HG03575 (cell line): ENCODE data around the gene UNC79.

ENCODE experiments used
- ATAC-seq: cut with Tn5 transposase; IDR thresholded peaks from one replicate; pipeline ENCODE4 v1.9.1; 2021; ENCODE audit not compliant: unreplicated experiment, insufficient number of reproducible peaks, low FRiP score; ENCODE audit errors: extremely low read depth

Gene UNC79

DNA sequence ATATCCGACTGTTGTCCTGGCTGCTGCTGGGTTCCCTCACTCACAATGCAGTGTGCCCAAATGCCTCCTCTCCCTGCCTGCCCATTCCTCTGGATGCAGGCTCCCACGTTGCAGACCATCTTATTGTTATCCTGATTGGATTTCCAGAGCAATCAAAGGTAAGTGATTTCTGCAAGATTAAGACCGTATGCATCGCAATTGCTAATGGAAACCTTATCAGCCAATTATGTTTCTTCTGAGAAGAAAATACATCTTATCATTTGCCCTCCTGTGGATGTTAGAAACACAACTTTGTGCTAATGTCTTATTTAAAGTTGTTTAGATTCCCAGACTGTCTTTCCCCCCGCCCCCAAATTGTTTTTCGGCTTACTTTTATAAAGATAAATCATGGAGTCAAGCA, 259.4 kb downstream of the UNC79 start:
- no peak for ATAC-seq

DNA sequence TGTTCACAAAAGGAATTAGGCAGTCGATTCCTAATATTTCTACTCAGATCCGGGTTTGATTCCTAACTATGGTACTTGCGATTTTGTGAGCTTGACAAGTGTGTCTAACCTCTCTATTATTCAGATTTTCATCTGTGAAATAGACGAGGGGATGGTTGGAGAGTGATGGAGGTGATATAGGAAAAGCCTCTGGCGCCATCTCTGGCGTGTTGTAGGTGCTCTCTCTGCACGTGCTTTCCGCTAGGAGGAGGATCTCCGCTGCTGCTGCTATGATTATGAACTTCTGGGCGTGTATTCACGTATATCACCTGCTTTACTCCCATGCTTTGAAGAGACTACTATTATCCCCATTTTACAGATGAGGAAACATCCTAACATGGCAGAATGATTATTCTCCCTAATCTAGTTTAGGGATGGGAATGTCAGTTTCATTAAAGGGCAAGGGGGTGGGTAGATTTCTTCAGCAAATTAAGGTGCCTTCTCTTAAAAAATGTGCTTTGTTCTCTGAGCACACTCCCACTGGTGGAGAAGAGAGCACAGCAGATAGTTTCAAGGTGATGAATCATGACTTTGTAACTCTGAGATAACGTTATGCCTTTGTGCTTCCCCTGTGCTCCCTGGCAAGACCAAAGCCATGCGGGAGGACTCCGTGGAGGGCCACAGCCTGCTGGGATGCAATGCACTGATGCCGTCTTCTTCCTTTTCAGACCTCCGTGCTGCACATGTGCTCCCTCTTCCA, 260.5 kb downstream of the UNC79 start:
- no peak for ATAC-seq

DNA sequence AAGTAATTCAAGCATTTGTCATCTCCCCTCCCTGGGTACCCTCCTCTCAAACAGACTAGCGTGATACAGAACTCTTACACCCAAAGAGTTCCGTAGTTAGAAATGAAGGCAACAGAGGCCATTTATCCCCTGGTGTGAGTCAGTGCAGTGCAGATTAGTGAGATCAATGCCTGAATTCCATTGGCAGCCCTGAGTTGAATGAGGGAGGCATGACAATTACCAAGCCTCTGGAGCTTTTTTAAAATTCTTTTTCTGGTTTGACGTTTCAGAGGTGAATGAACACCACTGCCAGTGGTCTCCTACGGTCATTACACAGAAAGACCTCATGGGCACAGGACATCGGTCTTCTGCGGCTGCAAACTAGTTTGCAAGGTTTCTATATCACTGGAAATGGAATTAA, 263.2 kb downstream of the UNC79 start:
- no peak for ATAC-seq

DNA sequence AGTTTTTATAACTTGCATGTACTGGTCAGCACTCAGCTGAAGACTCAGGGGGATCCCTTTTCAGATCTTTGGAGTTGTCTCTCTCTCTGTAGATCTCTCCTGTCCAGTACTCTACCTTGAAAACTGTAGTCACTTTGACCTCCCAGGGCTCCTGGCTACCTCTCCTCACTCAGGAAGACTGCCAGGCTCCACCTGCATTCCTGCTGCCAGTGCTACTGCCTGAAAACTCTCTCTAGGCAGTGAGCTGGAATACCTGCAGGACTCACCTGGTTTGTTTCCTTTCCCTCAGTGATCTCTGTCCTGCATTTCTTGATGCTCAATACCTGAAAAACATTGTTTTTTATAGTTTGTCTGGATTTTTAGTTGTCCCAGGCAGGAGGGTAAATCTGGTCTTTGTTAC, 270.2 kb downstream of the UNC79 start:
- no peak for ATAC-seq

DNA sequence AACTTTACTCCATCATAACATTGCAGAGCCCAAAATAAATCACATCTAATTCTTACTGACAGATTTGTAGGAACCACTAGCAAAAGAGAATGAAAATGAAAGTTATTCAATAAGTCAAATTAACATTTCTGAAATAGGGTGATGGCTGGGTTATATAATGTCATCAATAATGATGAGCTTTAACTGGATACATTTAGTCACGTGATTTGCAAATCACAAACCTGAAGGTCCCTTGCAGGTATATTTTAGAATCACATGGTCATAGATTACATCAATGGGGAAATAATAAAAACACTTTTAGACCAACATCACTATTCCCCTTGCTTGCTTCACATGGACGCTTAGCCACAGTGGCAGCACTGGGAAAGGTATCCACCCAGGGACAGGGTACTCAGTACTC, 270.8 kb downstream of the UNC79 start:
- no peak for ATAC-seq

DNA sequence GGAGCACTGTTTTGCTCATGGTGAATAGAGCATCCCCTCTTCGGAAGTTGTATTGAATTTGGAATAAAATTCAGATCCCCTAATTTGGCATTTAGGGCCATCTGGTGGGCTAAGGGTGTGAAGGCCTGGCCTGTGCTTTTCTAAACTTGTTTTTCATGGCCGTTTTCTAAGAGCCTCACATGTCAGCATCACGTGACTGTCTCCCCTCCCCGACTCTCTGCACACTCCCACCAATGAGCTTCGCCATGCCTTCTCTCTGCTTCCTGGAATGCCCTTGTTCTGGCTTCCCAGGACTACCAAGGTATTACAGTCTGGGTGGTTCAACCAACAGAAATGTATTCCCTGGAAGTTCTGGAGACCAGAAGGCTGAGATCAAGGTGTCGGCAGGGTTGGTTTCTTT, 272.2 kb downstream of the UNC79 start:
- ATAC-seq = no peak

DNA sequence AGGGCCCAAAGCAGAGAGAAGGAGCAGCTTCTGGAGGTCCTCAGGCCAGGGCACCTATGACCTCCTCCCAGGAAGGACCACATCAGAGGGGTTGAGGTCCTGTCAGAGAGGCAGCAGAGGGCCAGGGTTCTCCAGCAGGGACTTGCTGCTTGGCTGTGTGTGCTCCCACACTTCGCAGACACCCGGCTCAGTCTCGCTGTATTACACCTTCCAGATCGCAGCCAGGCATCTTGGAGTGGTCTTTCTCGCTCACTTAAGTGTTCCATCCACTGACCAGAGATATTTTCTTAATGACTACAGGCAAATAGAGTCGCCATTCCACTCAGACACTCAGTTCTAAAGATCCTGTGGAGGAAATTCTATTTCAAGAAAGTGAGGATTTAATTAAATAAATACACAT, 273.2 kb downstream of the UNC79 start:
- no peak for ATAC-seq

DNA sequence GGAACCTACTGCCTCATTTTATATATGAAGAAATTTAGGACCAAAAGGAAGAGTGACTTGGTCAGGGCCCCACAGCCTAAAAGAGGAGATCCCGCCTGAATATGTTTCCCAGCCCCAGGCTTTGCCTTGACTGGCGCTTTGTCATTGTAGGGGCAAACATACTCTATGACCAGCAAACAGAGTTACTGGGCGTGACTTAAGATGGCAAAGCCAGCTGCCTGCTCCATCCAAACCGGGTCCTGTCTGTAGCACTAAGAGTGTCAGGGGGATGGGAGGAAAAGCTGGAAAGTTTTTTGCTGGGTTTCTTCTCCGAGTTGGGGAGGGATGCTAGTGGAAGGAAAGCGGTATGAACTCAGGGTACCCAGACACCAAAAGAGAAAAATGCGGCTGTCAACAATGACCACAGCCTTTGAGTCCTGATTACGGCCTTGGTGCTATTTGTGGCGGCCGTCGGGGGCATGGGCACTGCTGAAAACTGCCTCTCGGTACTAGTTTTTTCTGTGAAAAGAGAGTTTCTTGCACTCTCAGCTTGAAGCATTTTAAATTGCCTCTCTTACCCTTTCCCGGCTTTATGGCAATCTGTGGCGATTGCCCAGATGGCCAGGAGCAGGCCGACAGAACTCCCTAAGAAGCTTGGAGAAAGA, 274.9 kb downstream of the UNC79 start:
- ATAC-seq = no peak

DNA sequence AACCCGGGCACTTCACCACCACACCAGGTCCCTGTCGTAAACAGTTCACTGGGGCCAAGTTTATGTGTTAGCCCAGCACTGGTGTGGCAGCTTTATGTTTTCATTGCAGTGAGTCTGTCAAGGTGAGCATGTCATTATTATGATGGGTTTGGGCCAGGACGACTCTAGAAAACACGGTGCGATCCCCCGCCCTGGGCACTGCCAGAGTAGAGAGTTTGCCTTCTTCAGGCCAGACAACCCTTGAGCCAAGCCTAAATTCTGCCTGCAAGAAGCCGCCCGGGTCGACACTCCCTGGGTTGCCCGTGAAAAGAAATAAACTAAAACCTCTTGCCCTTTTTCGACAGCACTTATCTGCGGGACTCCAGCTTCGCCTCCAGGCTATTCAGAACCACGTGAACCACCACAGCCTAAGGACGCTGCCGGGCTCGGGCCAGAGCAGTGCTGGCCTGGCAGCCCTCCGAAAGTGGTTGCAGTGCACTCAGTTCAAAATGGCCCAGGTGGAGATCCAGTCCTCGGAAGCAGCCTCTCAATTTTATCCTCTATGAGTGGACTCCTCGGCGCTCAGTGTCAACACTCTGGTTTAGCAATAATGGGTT, 275.7 kb downstream of the UNC79 start:
- ATAC-seq = no peak

DNA sequence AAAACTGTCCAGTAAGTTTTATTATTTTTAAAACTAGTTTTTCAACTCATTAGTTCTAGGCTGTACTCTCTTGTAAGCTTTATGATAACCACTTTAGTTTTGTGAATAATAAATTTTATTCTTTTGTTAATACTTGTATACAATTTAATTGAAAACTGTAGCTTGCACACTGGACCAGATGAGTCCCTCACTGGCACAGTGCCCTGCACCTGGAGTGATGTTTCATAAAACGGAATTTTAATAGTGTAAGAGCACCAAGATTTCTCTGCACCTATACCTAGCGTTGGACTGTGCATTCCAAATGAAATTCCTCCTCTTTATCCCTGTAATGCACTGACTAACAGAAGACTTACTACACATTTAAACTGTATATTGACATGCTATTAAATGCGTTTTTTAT, 276.7 kb downstream of the UNC79 start:
- no peak for ATAC-seq

DNA sequence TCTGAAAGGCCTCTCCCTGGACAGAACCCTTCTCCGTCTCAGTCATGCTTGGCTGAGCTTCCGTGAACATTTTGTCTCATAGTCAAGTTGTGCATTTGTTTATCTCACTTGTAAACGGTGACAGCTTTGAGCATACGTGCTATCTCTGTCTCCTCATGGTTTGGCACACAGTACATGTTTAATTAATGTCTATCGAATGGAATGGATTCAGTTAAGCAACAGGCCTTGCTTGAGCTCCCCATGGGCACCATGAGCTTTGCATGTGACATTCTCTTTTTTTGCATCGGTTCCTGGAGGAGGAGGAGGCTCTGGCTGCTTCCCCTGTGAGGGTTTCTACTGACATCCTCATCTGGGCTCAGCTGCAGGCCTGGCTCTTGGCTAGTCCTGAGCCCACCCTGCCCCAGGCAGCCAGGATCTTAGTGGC, 277.6 kb downstream of the UNC79 start:
- ATAC-seq = no peak

DNA sequence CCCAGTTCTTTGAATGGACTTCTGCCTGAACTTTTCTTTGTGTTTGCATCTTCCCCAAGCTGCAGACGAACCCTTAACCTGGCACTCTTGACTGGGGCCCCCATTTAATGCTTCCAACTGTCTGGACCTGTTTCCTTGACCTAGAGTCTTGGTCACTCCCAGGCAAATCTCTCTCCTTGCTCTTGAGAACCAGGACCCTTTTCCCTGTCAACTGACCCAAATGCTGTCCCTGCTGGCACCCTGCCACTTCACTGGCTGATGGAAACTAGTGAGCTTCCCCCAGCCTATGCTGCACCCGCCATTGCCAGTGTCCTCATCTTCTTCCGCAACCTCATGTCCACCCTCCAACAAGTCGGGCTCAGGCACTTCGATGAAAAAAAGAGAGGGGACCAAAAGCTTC, 278.1 kb downstream of the UNC79 start:
- ATAC-seq = no peak

DNA sequence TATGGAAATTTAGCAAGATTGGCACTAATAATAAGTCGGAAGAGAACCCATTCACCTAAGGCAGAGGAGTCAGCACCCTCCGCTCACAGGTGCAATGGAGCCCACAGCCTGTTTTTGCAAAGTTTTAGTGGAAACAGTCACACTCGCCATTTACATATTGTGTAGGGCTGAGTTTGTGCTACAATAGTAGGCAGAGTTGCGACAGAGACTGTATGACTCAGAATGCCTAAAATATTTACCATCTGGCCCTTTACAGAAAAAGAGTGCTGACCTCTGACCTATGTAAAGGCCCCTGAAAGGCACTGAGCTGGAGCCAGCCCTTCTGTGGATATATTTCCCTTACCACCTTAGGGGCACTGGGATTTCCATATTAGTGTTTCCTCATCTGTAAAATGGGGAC, 278.5 kb downstream of the UNC79 start:
- no peak for ATAC-seq

DNA sequence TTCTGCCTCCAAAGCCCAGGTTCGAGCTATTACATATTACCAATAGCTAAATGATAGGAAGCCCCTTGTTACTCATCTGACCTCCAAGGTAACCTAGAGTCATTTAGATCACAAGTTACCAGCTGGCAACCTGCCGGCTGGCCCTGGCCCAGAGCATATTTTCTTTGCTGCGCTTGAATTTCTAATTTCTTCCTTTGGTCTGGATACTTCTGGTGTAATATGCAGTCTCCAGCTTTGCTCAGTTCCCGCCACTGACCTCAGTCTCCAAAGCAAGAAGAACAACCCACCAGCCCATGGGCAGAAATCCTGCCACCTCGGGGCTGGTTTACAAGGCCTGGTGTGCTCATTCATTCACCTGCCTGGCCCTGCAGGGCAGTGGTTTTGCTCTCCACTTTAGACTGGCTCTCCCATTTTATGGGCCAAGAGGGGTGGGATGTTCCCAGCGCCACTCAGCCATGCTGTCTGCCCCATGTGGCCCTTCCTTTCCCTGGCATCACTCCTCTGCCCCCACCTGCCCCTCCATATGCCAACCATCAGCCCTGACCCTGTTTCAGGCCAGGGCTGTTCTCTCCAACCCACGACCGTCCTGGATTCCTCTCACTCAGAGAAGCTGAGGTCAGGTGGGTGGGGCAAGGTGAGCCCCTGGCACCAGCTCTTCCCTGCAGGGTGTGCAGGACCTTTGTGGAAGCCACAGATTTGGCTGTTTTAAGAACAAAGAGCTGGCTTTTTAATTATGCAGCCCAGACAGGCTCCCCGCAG, 281.5 kb downstream of the UNC79 start:
- ATAC-seq = no peak

DNA sequence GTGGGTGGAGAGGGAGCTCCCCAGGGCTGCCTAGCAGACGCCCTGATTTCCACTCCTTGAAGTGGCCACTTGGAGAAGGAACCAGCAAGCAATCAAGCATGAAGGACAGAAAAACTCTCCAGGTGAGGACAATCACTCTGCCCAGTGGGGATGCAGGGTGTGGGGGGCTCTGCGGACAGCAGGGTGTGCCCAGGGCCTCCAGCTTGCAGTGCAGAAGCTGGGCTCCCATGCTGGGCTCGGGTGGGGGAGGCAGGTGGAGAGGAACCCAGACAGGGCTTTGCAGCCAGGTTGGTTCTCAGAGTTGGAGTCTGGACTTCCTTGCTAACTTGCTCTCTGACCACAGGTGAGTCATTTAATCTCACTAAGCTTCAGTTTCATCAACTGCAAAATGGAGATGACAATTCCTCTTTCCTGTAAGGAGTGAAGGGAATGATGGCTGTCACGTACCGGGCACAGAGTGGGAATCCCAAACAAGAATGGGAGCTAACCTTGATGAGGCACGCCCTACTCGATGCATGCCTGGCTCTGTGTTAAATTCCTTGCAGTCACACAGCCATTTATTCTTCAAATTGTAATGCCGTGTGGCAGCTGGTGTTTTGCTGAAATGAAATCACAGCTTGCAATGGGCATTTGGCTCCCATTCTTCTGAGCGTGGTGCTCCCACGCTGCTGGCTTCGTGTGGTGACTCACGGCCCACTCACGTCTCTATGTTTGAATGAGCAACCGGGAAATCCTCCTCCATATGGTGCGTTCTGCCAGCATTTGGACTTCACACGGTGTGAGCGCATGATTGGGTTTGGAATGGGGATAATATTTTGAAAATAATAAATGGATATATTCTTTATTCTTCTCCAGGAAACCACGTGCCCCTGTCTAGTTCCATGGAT, 282.3 kb downstream of the UNC79 start:
- ATAC-seq = no peak

DNA sequence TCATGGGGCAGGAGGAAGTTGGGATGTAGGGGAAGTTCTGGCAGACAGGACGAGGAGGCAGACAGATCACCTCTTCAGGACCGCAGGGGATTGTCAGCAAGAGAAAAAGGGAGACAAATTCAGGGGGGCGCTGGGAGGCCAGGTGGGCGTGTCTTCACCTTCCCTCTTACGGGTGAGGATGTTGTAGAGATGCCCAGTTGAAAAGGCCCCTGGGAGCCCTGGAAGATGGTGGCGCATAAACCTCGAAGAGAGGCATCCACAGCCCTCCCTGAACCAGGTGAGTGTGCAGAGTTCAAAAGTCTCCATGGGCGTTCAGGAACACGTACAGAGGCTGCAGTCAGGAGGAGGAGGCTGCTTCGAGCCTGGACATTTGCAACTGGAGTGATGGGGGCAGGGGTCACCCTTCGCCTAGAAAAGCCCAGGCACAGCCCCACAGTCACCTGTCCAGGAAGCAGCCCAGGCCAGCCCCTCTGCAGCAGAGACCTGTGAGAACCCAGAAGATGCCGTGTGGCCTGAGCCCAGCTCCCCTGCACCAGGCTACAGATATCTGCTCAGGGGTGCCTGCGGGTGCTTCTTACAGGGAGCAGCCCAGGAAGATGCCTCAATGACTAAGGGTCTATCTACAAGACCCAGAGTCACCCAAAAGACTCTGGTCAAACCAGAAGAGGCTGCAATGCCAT, 283.1 kb downstream of the UNC79 start:
- ATAC-seq = no peak

DNA sequence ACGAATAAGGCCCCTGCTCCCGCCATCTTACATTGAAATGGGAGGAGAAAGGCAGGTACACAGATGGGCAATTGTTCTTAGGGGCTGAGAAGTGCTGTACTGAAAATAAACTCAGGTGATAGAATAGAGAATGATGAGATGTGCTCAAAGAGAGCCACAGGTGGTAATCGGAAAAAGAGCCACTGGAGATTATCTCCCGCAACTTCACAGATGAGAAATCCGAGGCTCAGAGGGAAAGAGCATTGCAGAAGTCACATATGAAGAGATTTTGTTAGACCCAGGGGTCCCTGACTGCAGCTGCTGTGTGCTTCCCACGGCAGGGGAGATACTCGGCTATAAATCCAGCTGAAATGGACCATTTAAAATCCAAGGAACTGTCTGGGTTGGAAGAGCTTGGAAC, 283.9 kb downstream of the UNC79 start:
- ATAC-seq = no peak

DNA sequence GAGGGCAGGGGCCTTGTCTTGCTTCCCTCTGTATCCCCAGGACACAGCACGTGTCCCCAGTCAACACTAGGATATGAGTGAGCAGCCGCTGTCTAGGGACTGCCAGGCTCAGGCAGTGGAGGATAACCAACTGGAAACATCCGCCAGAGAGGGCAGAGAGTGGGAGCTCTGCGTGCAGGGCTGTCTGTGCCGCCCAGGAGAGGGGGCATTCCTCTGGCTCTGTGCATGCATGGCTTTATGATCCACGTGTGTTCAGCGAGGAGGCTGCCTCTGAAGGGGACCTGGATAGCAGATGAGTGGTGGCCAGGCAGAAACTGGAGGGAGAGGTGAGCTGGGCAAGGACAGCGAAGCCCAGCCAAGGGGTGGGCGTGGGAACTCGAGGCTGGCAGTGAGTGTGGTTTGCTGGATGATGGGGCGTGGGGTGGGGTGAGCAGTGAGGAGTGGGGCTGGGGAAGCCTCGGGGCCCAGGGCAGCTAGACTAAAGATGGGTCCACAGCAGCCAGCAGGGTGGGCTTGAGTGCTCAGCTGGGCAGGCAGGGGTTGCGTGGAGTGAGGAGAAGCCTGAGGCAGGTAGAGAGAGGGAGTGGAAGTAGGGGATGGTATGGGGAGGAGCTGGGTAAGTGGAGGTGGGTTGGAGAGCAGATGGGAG, 284.7 kb downstream of the UNC79 start:
- ATAC-seq = no peak
